Activated CD4-positive, alpha-beta T cell treated with anti-CD3 and anti-CD28 coated beads for 36 hours (primary cell): ENCODE data around the gene KIAA1328. TPM values are rescaled to one million over a fixed set of nuclear protein-coding genes. Genes with fewer than 3 reads are reported as not detected.

ENCODE experiments used
- ATAC-seq: fragments of 200-7000 bp; cut with Tn5 transposase; one replicate; pipeline ENCODE4 v1.10.0; 2021; ENCODE audit warnings: mild to moderate bottlenecking, moderate library complexity
- CTCF ChIA-PET: fragments of 350-600 bp; sonication (Branson Sonifier 250); formaldehyde crosslinking; loops from one replicate; lab custom pipeline; 2021; ENCODE audit warnings: antibody characterized with exemption; lab: Charles Lee
- POLR2A ChIA-PET: fragments of 350-600 bp; sonication (Branson Sonifier 250); formaldehyde crosslinking; loops from one replicate; lab custom pipeline; 2021; ENCODE audit warnings: antibody characterized with exemption, inconsistent platforms; lab: Charles Lee
- DNase-seq: peaks from one replicate; pipeline ENCODE4 v3.0.0-alpha.2; 2020
- H3K27ac Mint-ChIP-seq: one replicate; pipeline ENCODE4 v1.8.0; 2021; ENCODE audit warnings: mixed read lengths
- H3K27me3 Mint-ChIP-seq: one replicate; pipeline ENCODE4 v1.8.0; 2021; ENCODE audit warnings: mixed read lengths
- H3K36me3 Mint-ChIP-seq: one replicate; pipeline ENCODE4 v1.8.0; 2021; ENCODE audit warnings: low read depth, mixed read lengths
- H3K4me1 Mint-ChIP-seq: one replicate; pipeline ENCODE4 v1.8.0; 2021; ENCODE audit warnings: mixed read lengths
- H3K4me3 Mint-ChIP-seq: one replicate; pipeline ENCODE4 v1.8.0; 2021; ENCODE audit warnings: mild to moderate bottlenecking, moderate library complexity, mixed read lengths
- H3K9me3 Mint-ChIP-seq: one replicate; pipeline ENCODE4 v1.8.0; 2021; ENCODE audit warnings: low read depth, mixed read lengths
- intact Hi-C, 2 experiments: fragments of 100-400 bp; cut with DNase I in 1 of 2; cut with micrococcal nuclease in 1 of 2; formaldehyde crosslinking; loops; one replicate each; pipeline versions ENCODE4 v1.14.2 to v1.15.1; 2022 to 2024; cut with DNase I, micrococcal nuclease
- total RNA-seq, 2 experiments: library from RNA; stranded (reverse); gene quantifications; one replicate each; pipeline ENCODE4 v1.2.3, GENCODE V29; 2021

KIAA1328 gene
- total RNA-seq, 2 experiments from 2014 or later = 5.8 to 7.4 TPM

DNA sequence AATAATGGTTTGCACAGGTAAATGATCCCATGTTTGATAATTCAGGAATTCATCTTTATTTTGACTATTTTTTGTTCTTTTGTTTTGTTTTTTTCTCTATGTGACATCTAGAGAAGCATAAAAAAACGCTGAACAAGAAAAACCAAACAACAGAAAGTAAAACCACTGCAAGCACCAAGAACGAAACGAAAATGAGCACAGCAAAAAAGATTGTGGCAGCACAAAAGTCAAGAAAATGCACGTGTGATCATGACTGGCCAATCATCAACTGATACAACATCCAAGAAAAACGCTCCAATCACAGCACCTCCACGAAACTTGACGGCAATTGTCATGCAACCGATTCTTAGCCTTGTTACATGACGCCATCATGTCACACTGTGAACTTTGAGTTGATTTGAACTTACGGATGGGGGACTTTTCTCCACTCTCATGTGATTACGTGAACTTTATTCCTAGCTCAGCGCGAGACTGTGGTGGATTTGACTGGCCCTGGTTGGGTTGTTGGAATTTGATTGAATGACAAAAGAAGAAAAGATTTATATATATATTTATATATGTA, 417.9 kb downstream of the KIAA1328 start:
- CTCF ChIA-PET = no interaction called here
- no peak overlapping the region for H3K4me3 Mint-ChIP-seq

DNA sequence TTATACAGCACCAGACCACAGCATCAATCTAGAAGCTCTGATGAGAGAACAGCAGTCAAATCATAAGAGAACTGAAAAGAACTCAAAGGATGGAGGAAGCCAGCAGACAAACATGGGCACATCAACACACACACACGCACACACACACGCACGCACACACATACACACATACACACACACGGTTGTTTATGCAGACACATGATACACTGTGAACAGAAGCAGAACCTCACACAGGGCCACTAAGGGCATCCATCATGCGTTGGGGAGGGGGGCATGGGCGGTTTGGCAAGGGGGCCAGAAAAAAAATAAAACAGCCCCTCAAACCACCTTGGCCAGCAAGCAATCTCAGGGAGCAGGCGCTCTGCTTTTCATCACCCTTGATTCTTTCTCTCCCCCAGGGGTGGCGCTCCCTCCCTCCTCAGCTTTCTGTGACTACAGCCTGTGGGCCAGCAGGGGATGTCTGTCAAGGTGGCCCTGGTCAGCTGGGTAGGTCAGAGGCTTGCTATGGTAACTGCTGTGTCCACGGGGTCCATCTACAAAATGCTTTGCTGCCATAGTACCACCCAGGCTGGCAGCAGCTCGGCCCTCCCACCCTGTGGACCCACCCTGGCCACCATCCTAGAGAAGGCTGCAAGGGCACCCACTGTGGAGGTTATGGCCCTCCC, 418.7 kb downstream of the KIAA1328 start:
- H3K27ac Mint-ChIP-seq = no peak overlapping the region
- no peak for DNase-seq
- H3K4me3 Mint-ChIP-seq = no peak overlapping the region
- intact Hi-C loops = no loop called here
- POLR2A ChIA-PET = no interaction called here
- peaks cover 34% of the 10 kb centered on the region for H3K27me3 Mint-ChIP-seq
- H3K4me1 Mint-ChIP-seq = peaks cover 2% of the 10 kb centered on the region
- H3K9me3 Mint-ChIP-seq = peaks cover 2% of the 10 kb centered on the region
- CTCF ChIA-PET = no interaction called here
- no peaks in the 10 kb centered on the region for H3K36me3 Mint-ChIP-seq
- ATAC-seq = no peak

More for the DNA sequence above, 417.9 kb downstream of the KIAA1328 start:
- POLR2A ChIA-PET = no interaction called here
- Mint-ChIP-seq H3K36me3 (no peaks in the 10 kb centered on the region), H3K4me1 (peaks cover 2% of the 10 kb centered on the region), H3K9me3 (peaks cover 2% of the 10 kb centered on the region), H3K27me3 (peaks cover 29% of the 10 kb centered on the region), H3K27ac (no peak overlapping the region)
- no peak for DNase-seq
- intact Hi-C loops = no loop called here
- ATAC-seq = no peak

DNA sequence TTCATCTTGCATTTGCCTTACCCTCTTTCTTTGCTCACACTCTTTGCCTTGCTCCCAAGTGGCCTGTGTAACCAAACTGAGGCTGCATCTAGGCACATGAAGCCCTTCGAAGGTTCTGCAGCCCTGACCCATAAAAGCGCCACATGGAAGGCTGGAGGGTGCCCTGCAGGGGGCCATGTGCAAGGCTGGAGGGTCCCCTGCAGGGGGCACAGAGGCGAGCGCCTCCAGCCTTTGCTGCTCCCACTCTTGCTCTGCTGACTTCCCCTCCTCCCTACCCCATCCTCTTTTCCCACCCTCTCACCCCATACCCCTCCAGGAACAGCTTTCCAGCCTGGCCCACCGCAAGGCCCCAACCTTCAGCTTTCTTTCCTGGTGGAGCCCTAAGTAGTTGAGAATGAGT, 419.4 kb downstream of the KIAA1328 start:
- Mint-ChIP-seq H3K4me1 (peaks cover 2% of the 10 kb centered on the region), H3K36me3 (no peaks in the 10 kb centered on the region), H3K27ac (no peak overlapping the region), H3K9me3 (peaks cover 2% of the 10 kb centered on the region), H3K4me3 (no peak overlapping the region), H3K27me3 (peaks cover 36% of the 10 kb centered on the region)
- POLR2A ChIA-PET = no interaction called here
- CTCF ChIA-PET = no interaction called here
- intact Hi-C loops = no loop called here
- DNase-seq = no peak
- ATAC-seq = no peak

DNA sequence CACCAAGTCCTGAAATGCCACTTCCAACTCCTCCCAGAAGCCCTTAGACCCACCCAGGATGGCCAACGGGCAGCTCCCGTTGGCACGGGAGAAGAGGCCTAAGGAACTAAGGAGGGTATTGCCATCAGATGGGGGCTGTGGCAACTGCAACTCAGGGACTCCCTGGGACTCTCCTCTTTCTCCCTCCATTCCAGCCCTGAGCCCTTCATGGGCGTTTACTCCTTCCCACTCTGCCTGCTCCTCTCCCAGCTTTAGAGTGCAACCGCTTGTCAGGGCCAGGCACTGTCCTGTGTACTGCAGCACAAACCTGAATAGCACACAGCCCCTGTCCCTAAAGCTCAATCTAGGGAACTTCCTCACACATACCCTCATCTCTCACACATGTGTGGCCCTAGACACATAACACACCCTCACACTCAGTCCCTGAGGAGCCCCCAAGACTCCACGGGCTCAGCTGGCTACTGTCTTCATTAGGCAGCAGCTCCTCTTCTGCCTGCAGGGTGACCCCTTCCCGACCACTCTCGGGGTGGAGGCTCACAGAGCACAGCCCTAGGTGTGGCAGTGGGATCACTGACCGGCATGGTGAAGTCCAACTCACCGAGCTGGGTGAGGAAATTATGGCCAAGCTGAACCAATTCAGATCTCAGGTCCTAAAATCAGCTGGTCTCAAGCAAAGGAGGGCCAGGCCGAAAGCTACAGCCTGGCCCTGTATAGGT, 420.4 kb downstream of the KIAA1328 start:
- intact Hi-C loops = no loop called here
- no peak for ATAC-seq
- Mint-ChIP-seq H3K4me3 (no peak overlapping the region), H3K9me3 (peaks cover 2% of the 10 kb centered on the region), H3K27ac (no peak overlapping the region), H3K4me1 (no peaks in the 10 kb centered on the region), H3K36me3 (no peaks in the 10 kb centered on the region), H3K27me3 (peaks cover 31% of the 10 kb centered on the region)
- POLR2A ChIA-PET = no interaction called here
- no peak for DNase-seq
- CTCF ChIA-PET = no interaction called here

DNA sequence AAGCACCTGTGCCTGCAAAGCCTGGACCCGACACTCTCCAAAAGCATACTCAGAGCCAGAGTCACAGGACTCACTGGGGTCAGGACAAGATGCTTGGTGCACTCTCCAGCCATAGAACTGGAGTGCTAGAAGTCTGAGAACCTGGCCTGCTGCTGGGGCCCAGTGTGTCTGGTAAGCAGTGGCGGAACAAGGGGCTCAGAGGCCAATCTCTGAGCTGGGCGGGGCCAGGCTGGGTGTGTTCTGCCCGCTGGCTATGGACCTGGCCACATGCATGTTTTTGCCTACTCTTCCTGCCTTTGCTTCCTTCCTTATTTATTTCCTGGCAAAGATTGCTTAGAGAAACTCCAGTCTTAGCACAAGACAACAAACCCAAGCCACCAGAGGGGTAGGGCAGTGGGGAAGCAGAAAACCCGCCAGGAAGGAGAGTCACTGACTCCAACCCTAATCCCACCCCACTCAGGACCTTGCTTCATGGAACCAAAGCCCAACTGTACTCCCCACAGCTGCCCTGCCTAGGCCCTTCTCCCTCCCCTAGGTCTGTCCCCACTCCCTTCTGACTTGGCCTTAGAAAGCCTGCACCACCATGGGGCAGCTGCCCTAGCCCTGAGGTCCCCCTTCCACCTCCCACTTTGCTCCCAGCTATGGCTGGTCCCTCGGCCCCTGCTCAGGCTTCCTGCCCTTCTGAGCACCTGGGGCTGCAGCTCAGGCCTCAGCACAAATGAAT, 421.1 kb downstream of the KIAA1328 start:
- peaks cover 2% of the 10 kb centered on the region for H3K9me3 Mint-ChIP-seq
- peaks cover 33% of the 10 kb centered on the region for H3K27me3 Mint-ChIP-seq
- intact Hi-C loops = no loop called here
- H3K4me3 Mint-ChIP-seq = no peak overlapping the region
- H3K4me1 Mint-ChIP-seq = peaks cover 4% of the 10 kb centered on the region
- CTCF ChIA-PET = no interaction called here
- ATAC-seq = no peak
- H3K27ac Mint-ChIP-seq = no peak overlapping the region
- POLR2A ChIA-PET = no interaction called here
- no peaks in the 10 kb centered on the region for H3K36me3 Mint-ChIP-seq
- no peak for DNase-seq

DNA sequence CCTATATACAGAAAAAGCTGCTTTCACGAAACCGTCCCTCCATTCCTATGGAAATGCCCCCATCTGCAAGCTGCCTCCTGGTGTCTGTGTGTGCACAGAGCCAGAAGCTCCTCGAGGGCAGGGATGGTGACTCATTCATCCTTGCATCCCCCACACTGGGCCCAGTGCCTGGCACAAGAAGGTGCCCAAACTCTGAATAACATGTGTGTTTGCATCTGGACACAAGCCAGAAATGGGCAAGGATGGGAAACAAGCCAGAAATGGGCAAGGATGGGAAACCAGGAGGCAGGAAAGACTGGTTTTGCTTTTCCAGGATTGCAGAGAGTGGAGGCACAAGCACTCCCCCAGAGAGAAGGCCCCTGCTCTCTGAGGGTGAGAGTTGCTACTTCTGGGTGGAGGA, 422.8 kb downstream of the KIAA1328 start:
- Mint-ChIP-seq H3K4me3 (no peak overlapping the region), H3K27ac (no peak overlapping the region), H3K9me3 (peaks cover 1% of the 10 kb centered on the region), H3K4me1 (peaks cover 4% of the 10 kb centered on the region), H3K36me3 (no peaks in the 10 kb centered on the region), H3K27me3 (peaks cover 35% of the 10 kb centered on the region)
- intact Hi-C loops = no loop called here
- DNase-seq (no peak), ATAC-seq (no peak)
- POLR2A ChIA-PET = no interaction called here
- CTCF ChIA-PET = interaction anchor here (0.7 kb wide), 1 partner anchor 215 kb away, joined by 3 read pairs; no protein-coding TSS in a partner anchor

DNA sequence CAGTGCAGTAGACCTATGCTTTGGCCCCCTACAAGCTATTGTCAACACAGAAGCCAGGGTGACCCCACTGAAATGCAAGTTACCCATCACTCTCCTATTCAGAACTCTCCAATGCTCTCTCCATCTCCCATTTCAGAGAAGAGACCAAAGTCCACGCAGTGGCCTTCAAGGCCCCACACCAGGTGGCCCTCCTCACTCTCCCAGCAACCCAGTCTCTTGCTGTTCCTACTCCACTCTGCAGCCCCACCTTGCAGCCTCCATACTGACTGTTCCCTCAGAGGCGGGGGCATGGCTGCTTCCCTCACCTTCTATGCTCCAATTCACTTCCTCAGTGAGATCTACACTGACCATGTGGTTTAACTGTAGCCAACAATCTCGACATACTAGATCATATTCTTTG, 423.4 kb downstream of the KIAA1328 start:
- ATAC-seq = no peak
- Mint-ChIP-seq H3K27ac (no peak overlapping the region), H3K9me3 (no peaks in the 10 kb centered on the region), H3K4me3 (no peak overlapping the region), H3K4me1 (peaks cover 4% of the 10 kb centered on the region), H3K27me3 (peaks cover 31% of the 10 kb centered on the region), H3K36me3 (no peaks in the 10 kb centered on the region)
- CTCF ChIA-PET = no interaction called here
- DNase-seq = no peak
- POLR2A ChIA-PET = no interaction called here
- intact Hi-C loops = no loop called here

DNA sequence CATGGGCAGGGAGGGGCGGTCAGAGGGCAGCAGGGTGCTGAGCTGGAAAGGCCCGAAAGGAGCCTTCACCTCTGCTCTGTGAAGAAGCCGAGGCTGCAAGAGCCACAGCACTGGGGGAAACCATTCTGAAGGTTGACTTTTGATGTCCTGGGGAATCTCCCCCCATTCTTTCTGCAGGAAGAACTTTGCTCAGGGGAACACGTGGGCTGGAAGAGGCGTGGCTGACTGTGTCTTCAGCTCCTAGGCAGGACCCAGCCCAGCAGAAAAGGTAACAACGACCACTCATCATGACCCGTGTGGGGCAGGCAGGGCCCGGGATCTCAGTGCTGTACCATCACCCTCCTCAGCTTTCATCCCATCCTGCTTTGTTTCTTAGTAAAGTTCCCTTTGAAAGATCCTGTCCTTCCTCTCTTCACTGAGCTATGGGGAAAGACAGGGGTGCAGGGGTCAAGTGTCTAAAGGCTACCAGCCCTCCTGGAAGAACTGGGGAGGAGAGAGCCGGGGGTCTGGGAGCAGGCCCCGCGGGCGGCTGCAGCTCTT, 424.0 kb downstream of the KIAA1328 start:
- H3K4me1 Mint-ChIP-seq = peaks cover 4% of the 10 kb centered on the region
- intact Hi-C loops = no loop called here
- no peak overlapping the region for H3K27ac Mint-ChIP-seq
- H3K36me3 Mint-ChIP-seq = no peaks in the 10 kb centered on the region
- POLR2A ChIA-PET = no interaction called here
- no peaks in the 10 kb centered on the region for H3K9me3 Mint-ChIP-seq
- DNase-seq (no peak), ATAC-seq (no peak)
- H3K4me3 Mint-ChIP-seq = no peak overlapping the region
- H3K27me3 Mint-ChIP-seq = peaks cover 31% of the 10 kb centered on the region
- CTCF ChIA-PET = no interaction called here

DNA sequence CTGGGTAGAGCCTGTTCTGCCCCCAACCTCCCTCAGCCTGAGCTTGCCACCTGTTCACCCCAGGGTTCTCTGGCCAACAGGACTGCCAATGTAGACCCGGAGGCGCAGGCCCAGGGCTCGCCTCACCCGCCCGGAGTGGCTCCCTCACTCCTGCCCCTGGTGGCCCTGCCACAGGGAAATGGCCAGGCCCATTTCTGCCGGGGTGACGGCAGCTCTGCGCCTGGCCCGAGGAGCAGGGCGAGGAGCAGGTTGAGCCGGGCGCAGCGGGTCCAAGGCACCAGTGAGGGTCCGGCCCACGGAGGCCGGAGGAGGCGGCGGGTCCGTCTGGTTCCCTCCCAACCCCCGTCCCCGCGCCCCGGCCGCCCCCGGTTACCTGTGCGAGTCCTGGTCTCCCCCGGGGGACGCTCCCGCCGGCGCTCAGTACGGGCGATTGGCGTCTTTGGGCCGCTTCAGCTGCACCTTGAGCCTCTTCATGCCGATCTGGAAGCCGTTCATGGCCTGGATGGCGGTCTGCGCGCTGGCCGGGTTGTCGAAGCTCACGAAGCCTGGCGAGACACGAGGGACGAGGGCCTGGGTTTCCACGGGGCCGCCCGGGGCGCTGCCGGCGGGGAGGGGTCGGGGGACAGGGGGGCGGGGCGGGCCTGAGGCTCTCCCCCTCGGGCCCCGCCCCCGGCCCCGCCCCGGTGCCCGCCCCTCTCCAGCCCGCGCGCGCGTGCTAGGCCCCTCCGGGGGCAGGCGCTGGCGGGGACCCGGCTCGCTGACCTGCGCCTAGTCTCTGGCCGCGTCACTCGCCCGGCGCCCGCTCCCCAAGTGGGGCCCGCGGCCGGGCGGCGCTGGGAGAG, 424.7 kb downstream of the KIAA1328 start:
- ChIA-PET CTCF (no interaction called here), POLR2A (no interaction called here)
- H3K9me3 Mint-ChIP-seq = no peaks in the 10 kb centered on the region
- peaks cover 33% of the 10 kb centered on the region for H3K27me3 Mint-ChIP-seq
- no peak overlapping the region for H3K4me3 Mint-ChIP-seq
- H3K36me3 Mint-ChIP-seq = no peaks in the 10 kb centered on the region
- ATAC-seq (peak; percentile 49), DNase-seq (peak; percentile 22)
- peaks cover 4% of the 10 kb centered on the region for H3K4me1 Mint-ChIP-seq
- H3K27ac Mint-ChIP-seq = no peak overlapping the region
- intact Hi-C loops = no loop called here

DNA sequence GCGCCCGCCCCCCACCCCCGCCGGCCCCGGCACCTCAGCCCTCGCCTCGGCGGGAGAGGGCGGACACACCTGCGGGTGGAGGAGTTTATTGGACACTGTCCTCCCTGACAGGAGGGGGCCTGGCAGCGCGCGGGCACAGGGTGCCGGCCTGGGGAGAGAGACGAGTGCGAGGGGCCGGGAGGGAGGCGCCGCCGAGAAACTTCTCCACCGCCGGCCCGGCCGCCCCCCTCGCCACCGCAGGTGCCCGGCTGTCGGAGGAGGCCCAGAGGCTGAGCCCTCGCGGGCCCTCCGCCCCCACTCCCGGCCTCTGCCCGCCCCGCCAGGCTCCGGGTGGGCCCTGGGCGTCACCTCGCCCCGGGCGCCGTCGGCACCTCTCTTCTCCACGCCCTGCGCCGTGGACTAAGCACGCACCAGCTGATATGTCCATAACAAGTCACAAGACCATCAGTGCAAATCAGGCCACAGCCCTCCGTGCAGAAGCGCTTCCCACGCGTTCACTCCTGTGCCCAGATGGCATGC, 425.4 kb downstream of the KIAA1328 start:
- intact Hi-C loops = no loop called here
- H3K36me3 Mint-ChIP-seq = no peaks in the 10 kb centered on the region
- ChIA-PET CTCF (no interaction called here), POLR2A (no interaction called here)
- no peak overlapping the region for H3K27ac Mint-ChIP-seq
- H3K4me1 Mint-ChIP-seq = peaks cover 4% of the 10 kb centered on the region
- peaks cover 33% of the 10 kb centered on the region for H3K27me3 Mint-ChIP-seq
- ATAC-seq (no peak), DNase-seq (no peak)
- no peaks in the 10 kb centered on the region for H3K9me3 Mint-ChIP-seq
- no peak overlapping the region for H3K4me3 Mint-ChIP-seq

DNA sequence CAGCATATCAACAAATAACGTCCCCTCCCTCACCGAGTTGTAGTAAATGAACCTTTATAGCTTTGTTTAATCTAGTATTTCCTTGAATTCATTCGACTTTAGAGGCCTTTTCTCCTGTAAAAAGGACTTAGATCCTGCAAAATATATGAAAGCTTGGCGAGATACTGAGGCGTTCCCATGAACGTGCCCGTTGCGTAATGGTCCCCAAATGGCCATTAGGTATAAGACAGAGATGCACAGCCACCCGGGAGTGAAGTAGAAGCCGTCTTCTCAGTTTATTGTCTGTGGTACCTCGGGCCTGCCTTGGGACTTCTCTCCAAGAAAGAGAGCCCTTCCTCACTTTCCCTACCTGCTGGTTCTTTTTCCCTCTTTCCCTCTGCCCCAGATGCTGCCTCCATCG, 426.0 kb downstream of the KIAA1328 start:
- ChIA-PET CTCF (no interaction called here), POLR2A (no interaction called here)
- Mint-ChIP-seq H3K4me3 (no peak overlapping the region), H3K4me1 (peaks cover 4% of the 10 kb centered on the region), H3K27me3 (peaks cover 33% of the 10 kb centered on the region), H3K27ac (no peak overlapping the region), H3K36me3 (no peaks in the 10 kb centered on the region), H3K9me3 (no peaks in the 10 kb centered on the region)
- intact Hi-C loops = no loop called here
- ATAC-seq (no peak), DNase-seq (no peak)
